GM19455 (cell line): ENCODE results near the gene CNPY1.

Experiments used
- ATAC-seq: cut with Tn5 transposase; IDR thresholded peaks from one replicate; pipeline ENCODE4 v1.9.1; 2021; ENCODE audit not compliant: unreplicated experiment

CNPY1 gene

DNA sequence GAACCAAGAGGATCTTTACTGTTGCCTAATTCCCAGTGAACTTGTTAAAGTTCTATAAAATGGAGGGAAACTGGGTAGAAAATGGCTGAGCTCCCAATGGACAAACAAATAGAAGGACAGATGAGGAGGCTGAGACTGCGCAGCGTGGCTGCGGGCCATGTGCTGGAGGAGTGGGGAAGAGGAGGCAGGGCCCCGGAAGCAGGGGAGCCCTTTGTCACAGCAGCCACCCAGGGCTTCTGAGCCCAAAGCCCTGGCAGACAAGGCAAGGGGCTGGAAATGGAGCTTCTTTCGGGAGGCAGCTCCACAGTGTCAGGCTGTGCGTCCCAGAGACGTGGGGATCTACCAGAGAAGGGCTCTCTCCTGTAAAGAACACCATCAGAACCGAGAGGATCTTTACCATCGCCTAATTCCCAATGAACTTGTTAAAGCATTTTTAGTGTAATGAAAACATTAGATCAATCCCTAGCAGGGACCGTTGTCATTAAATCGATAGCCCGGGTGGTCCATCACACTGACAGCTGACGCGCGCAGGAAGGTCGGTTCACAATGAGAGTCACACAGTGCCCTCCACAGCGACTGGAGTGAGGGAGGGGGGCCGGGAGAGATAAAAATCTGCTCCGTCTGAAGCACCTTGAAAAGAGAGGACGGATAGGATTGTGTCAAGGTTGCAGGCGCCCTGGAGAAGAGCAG lies 14.0 kb upstream of the CNPY1 start:
- ATAC-seq, result no peak

DNA sequence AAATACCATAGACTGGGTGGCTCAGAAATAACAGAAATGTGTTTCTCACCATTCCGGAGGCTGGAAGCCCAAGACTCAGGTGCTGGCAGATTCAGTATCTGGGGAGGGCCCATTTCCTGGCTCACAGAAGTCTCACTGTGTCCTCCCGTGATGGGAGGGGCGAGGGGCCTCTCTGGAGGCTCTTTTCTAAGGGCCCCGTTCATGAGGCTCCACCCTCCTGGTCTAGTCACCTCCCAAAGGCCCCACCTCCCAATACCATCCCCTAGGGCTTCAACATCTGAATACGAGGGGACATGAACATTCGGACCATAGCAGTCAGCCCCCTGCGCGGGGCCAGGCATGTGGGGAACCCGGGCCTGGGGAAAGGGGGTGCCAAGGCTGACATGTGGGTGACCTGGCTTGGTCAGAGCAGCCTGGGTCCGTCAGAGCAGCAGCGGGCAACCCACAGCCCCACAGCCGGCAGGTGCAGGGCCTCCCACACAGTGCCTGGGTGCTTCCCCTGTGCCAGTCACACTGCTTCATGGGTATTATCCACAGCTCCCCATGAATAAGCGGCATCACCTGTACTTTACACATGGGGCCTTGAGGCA lies 13.3 kb upstream of the CNPY1 start:
- ATAC-seq, result no peak

DNA sequence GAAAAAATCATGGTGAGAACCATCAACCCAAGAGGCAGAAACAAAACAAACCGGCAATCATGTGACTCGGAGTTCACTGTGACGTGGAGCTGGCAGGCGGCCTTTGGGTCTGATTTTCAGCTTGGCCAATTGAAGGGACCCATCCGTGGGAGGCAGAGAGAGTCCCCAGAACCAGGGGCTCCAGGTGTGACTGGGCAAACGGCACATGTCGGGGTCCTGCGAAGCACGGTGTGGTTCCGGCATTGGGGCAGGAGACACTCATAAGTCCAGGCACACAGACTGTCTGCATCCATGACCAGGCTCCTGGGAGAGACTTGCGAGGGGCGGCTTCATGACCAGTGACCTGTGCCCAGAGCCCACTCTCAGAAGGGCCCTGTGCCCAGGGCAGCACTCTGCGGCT lies 12.6 kb upstream of the CNPY1 start:
- no peak for ATAC-seq

DNA sequence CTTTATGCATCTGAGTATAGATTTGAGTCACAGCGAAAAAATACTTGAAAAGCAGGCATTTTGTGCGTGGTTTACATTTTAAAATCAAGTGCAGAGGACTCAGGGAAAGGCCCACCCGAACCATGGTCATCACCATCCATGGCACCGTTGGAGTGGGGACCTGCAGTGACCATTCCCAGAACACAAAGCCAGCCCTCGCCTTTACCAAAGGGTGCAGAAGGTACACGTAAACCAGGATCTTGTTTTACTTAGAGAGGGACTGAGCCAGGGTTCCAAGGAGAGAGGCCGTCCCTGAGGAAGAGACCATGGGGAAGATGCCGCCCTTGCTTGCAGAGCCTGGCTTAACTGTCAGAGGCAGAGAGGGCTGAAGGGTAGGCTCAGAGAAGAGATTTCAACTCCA lies 12.0 kb upstream of the CNPY1 start:
- ATAC-seq, result no peak

DNA sequence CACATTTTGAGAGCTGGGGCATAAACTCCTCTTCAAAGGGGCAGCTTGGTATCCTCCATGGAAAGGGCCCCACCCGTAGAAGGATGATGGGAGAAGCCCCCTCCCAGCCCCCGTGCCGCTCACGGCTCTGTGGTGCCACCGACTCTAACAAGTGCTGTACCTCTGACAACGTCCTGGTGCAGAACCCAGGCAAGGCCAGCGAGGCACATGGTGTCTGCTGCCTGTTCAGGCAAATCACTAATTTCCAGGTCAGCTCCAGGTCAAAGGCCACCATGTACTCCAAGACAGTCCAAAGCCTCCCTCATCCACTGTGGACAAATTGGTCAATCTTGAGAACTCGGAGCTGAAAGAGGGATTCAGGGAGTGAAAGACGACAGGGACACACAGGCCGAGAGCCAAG lies 11.4 kb upstream of the CNPY1 start:
- ATAC-seq, result no peak

DNA sequence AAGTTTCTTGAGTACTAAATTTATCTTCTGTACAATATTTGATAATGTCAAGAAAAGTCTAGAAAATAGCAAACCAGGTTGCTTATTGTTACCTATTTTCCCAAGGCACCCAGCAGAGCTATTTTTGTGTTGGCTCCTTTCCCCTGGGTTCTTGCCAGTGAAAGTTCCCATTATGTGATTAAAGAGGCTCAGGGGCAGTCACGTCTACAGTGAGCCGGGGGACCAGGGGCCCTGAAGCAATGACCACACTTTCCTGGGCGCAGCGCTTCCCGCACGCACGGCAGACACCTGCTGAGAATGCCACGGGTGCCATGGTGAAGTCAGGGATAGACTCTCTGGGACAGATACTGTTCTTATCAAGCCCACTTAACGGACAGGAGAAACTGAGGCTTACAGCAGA lies 10.4 kb upstream of the CNPY1 start:
- ATAC-seq, result no peak

DNA sequence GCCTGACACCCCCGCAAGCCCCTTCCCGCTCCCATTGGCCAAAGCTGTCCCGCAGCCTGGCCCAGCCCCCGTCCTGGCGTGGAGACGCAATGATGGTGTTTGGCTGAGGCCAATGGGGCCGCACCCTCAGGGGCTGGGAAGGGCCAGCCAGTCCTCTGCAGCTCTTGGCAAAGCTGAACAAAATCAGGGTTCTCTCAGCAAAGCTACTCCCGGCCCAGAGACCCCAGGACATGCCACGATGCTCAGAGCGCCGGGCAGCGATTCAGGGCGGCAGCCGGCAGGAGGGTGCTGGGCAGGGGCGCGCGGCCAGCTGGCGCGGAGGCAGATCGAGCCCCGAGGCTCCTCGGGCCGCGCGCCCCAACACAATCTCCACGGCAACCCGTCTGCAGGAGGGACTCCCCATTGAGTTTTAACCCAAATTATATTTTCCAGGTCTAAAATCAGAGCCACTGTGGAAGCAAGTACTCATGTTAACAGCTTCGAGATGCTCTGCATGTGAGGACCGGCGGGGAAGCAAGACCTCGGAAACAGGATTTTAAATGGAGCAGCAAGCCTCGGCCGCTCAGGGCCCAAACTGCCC lies 8.8 kb upstream of the CNPY1 start:
- ATAC-seq, result no peak

DNA sequence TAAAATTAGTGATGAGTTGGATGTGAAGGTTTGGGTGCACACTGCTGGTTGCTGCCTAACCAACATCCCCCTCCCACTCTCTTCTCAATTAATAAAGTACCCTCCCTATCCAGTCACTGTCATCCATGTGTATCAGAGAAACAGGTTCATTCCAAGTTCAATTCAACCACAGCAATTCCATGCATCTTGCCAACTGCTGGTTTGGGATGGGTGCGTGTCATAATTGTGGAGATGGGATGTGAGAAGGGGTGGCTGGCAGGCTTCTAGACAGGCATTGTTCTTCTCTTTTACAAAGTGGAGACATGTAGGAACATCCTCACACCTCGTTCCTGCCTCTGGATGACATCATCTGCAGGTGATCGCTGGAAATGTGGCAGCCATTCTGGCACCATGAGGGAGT lies 7.5 kb upstream of the CNPY1 start:
- no peak for ATAC-seq

DNA sequence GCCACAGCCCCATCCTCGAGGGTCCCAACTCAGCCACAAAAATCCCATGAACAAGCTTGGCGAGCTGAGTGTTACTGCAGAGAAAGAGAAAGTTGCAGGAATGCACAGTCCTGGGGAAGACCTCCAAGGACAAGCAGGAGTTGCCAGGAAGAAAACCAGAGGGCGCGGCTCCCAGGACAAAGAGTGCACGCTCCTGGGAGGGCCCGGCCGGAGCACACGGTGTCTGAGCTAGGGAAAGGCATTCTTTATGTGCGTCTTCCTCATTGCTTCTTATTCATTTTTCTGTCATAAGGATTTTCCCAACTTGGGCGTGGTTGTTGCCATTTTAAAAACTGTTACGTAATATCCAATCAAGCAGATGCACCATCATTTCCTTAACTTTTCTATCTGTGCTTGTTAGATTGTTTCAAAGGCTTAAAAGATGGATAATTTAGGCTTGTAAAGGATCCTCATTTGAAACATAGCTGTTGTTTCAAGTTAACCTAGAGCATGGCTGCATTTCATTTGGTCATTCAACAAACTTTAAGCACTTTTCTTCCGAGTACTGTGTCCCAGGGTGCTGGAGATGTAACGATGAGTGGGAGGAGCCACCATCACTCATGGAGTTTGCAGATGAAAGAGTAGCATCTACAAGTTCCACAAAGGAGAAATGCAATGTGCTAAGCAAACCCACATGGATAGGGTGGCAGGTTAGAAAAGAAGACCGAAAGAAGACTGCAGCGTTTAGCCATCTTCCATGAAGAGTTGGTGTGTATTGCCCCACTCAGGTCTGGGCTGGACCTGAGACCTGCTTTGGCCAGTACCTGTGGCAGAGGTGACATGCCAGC lies 5.6 kb upstream of the CNPY1 start:
- no peak for ATAC-seq

DNA sequence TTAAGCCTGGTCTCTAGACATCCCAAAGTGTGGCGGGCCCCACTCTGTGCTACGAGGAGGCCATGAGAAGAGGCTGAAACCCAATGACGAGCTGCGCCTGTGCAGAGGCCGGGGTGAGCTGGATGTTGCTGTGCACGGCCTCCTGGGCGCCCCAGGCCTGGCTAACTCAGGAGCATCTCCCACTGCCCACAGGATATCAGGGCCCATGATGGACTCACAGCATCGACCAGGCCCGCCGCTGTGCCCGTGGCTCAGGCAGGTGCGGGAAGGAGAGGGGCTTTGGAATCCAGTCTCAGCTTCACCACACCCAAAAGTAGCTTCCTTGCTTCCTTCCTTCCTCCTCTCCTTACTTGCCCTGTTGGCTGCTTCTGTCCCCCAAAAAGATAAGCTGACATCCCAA lies 4.6 kb upstream of the CNPY1 start:
- no peak for ATAC-seq

DNA sequence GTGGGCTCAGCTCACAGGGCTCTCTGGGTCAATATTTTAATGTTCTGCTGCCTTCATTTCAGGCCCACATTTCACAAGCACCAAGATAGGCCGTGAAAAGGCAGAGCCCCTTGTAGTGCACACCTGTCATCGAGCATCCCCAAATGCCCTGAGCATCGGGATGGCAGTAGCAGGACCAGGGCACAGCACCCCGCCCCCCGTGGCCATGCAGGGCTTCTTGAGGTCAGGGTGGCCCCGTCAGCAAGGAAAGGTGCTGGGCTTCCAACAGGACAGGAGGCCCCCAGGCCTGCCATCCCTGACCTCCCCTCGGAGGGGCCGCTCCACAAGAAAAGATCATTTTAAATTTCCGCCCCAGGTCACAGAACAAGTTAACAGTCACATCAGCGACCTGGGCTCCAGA lies 2.9 kb upstream of the CNPY1 start:
- no peak for ATAC-seq

DNA sequence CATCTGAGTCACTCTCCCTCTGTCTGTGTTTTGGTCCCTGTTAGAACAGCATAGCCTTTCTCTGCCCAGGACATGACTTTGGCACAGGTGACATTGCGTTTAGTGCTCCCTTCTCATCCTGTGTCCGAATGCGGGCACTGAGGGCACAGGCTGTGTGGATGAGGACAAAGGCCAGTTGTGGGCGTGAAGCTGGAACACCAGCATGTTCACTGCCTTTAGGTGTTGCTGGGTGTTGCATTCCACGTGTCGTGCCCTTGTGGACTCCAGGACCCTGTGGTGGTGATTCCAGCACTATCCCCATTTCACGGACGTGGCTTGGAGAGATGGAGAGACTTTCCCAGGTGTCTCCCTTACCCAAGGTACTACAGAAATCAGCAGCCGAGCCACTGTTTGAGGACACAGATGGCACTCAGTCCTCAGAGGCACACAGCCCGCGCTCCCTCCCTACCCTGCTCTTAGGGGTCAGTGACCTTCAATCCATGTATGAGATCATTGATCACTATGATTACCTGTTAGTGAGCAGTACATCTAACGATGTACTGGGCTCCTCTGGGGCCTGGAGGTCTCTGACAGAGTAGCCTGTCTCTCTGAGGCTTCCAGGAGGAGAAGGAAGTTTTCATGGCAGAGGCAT lies 917 bp upstream of the CNPY1 start:
- no peak for ATAC-seq

DNA sequence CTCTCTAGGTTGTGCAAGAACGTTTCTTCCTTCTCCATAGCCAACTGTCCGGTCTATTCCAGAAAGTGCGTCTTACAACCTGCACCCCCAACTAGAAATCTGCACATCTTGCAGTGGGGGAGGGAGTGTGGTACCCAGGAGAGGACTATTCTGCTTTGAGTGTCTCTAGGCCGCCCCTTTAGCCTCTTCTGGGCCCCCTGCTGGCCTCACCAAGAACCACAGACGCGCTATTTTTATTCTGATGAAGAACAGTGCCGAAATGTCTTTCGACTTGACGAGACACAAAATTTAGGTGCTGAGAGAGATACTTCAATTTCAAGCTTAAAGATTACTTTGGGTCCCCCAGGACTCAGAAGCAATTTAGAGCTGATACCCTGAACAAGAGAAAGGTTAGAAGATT lies 1.0 kb downstream of the CNPY1 start:
- ATAC-seq, result no peak

DNA sequence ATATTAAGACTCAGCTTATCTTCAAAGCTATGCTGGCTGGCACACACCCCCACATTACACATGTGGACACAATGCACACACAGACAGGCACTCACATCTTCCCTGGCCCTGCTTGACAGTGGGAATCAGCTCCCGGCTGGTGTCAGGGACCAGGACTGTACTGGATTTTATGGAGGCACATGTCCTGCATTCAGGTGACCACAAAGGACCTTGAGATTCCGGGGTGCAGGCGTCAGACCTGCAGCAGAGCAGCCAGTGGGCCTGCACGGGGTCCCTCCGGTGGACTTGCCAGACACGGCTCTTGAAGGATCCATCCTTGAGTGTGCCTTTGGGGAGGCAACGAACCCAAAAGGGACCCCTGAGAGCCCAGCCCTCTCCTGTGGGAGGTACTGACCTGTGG lies 1.9 kb downstream of the CNPY1 start:
- ATAC-seq, result no peak

DNA sequence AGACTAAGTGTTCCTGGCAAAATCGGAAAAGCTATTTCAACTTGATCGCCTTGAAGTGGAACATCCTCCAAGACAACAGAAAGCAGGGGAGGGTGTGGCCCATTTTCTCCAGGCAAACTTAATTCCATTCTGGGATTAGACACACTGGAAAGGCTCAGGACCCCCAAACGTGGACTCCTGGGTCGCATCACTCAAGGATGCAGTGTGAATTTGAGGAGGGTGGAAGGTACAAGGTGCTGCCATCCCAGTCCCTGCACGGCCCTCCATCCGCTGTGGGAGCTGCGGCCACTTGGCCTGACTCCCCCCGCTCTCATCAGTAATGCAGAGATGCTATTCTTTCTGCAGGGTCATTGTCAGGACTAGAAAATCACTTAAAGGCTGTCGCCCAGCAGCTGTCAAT lies 2.4 kb downstream of the CNPY1 start:
- ATAC-seq, result no peak

DNA sequence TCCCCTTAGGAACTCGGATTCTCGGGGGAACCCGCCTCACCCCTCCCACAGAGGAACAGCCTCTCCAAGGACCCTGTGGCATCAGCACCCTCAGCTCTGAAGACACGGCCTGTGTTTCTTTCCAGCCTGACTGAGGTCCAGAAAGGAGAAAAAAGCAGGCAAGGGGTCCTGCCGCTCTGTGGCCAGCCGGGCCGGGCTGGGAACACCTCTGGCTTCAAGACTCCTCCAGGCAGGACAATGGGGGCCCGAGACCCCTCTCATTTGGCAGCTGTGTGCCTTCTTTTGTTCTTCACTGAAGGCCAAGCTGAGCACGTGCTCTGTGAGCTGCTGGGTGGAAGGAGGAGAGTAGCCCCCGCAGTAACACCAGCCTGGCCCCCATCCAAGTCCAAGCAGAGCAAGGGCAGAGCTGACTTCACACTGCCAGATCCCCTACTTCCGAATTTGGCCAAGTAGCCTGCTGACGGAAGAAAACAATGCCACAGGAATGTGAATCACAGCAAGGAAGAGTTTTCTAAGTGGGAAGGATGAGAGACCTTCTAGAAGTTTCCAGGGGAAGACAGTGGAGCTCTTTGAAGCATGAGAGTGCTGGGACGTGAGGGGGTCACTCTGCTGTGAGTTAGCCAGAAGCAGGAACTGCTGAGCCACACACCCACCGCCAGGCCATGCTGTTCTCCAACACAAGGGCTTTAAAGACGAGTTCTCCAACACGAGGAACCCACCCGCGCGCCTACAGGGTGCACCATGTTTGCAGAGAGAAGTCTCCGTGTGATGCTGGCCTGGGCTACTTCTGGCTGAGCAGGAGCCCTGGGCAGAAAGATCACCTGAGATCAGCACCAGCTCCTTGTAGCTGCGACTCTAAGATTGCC lies 3.1 kb downstream of the CNPY1 start:
- ATAC-seq, result no peak

DNA sequence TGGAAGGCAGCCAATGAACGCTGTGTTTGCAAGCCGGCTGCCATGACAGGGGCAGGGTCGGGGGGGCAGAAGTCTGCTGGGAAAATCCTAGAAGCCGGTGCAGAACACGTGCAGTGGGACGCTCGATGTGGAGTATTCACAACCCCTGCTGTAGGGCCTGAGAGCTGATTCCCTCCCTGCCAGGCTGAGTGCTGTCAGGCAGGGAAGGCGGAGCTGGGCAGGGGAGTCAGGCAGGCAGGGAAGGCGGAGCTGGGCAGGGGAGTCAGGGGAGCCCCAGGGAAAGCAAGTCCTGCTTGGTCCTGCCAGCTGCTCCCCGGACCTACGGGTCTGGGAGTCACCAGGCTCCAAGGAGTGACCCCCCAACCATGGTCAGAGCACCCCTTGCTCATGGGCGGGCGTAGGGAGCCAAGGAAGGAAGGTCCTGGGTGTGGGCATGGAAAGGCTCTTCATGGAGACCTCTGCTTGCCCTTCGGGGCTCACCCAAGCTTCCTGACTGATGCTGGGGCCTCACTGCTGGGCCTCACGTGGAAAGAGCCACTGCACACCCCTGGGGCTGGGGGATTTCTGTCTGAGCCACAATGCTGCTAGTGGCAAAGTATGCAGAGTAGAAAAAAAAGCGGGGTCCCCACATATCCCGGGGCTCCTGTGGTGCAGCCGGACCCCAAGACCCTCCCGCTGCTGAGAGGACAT lies 4.2 kb downstream of the CNPY1 start:
- no peak for ATAC-seq

DNA sequence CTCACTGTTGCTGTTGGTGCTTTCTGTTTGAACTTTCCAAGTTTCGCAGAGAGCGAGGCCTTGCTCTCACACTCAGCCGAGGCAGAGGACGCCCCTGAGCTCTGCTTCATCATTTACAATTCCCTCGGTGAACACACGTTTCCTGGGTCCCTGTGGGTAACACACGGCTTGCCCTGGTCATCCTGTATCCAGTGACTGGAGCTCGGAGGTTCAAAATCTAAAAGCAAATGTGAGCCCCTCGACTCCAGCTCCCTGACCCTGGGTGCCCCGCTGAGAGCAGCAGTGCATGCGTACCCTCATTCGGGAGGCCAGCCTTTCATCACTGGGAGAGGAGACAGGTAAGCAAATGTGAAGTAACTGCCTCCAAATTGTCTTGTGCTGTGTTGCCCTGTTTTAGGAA lies 5.8 kb downstream of the CNPY1 start:
- ATAC-seq, result no peak

DNA sequence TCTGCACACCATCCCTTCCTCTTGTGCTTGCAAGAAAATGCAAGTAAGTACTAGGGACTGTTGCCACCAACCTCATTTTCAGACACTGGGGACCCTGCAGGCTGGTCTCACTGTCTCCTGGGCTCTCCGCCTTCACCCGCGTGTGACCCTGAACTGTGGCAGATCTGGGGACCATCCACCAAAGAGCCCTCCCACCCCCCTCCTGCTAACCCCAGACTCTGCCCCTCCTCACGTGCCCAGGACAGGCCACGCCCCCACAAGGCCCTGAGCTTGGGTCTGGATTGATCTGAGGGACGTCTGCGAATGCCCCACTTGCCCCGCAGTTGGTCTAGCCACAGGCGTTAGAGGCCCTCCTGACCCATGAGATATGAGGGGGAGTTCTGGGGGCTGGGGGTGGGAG lies 8.1 kb downstream of the CNPY1 start:
- no peak for ATAC-seq

DNA sequence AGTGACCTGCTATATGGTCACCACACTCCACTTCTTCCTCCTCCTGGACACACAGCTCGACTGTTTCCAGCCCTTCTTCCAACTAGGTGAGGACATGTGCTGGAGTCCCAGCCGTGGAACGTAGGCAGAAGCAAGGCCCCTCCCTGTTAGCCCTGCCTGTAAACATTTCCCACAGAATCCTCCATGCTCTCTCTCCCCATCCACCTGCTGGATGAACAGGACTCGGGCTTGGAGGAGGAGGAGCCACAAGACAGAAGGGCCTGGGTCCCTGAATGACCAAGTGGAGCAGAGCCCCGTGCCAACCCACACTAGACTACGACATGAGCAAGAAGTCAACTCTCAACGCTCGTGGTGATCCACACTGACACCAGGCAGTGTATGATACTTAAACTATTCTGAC lies 9.9 kb downstream of the CNPY1 start:
- ATAC-seq, result no peak
